DOHH2 (cell line): Measurements from ENCODE around the gene PDILT.

ENCODE experiments used
- CTCF ChIP-seq: fragments of 200-600 bp; sonication (generic); IDR thresholded peaks from one replicate; pipeline ENCODE4 v1.5.1; 2014; ENCODE audit warnings: antibody characterized with exemption, mild to moderate bottlenecking, low read depth, low read length; ENCODE audit not compliant: poor library complexity, severe bottlenecking
- EZH2phosphoT487 ChIP-seq: fragments of 200-600 bp; sonication (generic); IDR thresholded peaks from 2 replicates; pipeline ENCODE4 v1.6.1; 2017; ENCODE audit warnings: borderline replicate concordance, mild to moderate bottlenecking, antibody characterized with exemption, low read length, moderate library complexity, mixed read lengths

GRCh38 chr16:20393801-20394577 is 10.5 kb downstream of the PDILT start:
- TF ChIP-seq CTCF (no peak), EZH2phosphoT487 (no peak)
